OCI-LY3 (cell line): ENCODE data around the gene UBE2L6.

Experiments
- H2AFZ ChIP-seq: fragments of 200-600, 300-600 bp; shearing (Covaris generic); 2 replicates; pipeline ENCODE4 v1.6.0; 2014; ENCODE audit warnings: antibody characterized with exemption, low read depth, low read length
- H3K27ac ChIP-seq: fragments of 200-600, 300-600 bp; sonication (generic); 2 replicates; pipeline ENCODE4 v1.5.1; 2014; ENCODE audit warnings: mild to moderate bottlenecking, low read length, moderate library complexity, mixed read lengths
- H3K27me3 ChIP-seq: fragments of 200-600, 300-600 bp; sonication (generic); 2 replicates; pipeline ENCODE4 v1.6.1; 2014; ENCODE audit warnings: low read depth, low read length, mixed read lengths
- H3K36me3 ChIP-seq: fragments of 200-600, 300-600 bp; sonication (generic); replicated peaks from 2 replicates; pipeline ENCODE3; 2014; ENCODE audit warnings: low read depth, low read length, mixed read lengths
- H3K4me1 ChIP-seq: fragments of 300-600, 200-600 bp; sonication (generic); 2 replicates; pipeline ENCODE4 v1.6.1; 2014; ENCODE audit warnings: low read length, mixed read lengths
- H3K4me2 ChIP-seq: fragments of 200-600, 300-600 bp; sonication (generic); 2 replicates; pipeline ENCODE4 v1.6.1; 2014; ENCODE audit warnings: low read length, mixed read lengths
- H3K4me3 ChIP-seq: fragments of 300-600, 200-600 bp; sonication (generic); 2 replicates; pipeline ENCODE4 v1.5.1; 2014; ENCODE audit warnings: antibody characterized with exemption, mild to moderate bottlenecking, low read length, moderate library complexity
- H3K79me2 ChIP-seq: fragments of 300-600, 200-600 bp; shearing (Covaris generic); 2 replicates; pipeline ENCODE4 v1.6.1; 2014; ENCODE audit warnings: mild to moderate bottlenecking, low read length, mixed read lengths
- H3K9ac ChIP-seq: fragments of 300-600, 200-600 bp; shearing (Covaris generic); 2 replicates; pipeline ENCODE4 v1.6.0; 2014; ENCODE audit warnings: mild to moderate bottlenecking, low read length, moderate library complexity
- H3K9me3 ChIP-seq: fragments of 200-600, 300-600 bp; shearing (Covaris generic); 2 replicates; pipeline ENCODE4 v1.6.1; 2014; ENCODE audit warnings: low read length, mixed read lengths; ENCODE audit not compliant: insufficient read depth
- H4K20me1 ChIP-seq: fragments of 200-600, 300-600 bp; sonication (generic); 2 replicates; pipeline ENCODE4 v1.6.1; 2016; ENCODE audit warnings: low read length, mixed read lengths; ENCODE audit not compliant: insufficient read depth
- EZH2phosphoT487 ChIP-seq: fragments of 200-600 bp; shearing (Covaris generic); IDR thresholded peaks from 2 replicates; pipeline ENCODE4 v1.6.1; 2018; ENCODE audit warnings: antibody characterized with exemption, mixed run types, low read depth
- TF ChIP-seq, protein P1 (sequence below): fragments of 200-600, 300-600 bp; sonication (generic); IDR thresholded peaks from 2 replicates; pipeline ENCODE4 v1.5.1; 2014; ENCODE audit warnings: antibody characterized with exemption, low read length, low read depth

The UBE2L6 gene

DNA sequence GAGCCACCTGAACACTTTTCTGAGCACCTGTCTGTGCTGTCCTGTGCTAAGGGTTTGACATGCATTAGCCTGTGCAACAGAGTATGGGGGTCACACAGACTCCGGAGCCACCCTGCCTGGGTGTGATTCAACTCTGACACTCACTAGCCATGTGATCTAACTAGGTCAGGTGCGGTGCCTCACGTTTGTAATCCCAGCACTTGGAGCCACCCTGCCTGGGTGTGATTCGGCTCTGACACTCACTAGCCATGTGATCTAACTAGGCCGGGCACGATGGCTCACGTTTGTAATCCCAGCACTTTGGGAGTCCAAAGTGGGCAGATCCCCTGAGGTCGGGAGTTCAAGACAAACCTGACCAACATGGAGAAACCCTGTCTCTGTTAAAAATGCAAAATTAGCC lies 11.4 kb downstream of the UBE2L6 start:
- no peak for TF ChIP-seq EZH2phosphoT487
- TF ChIP-seq, protein P1, sequence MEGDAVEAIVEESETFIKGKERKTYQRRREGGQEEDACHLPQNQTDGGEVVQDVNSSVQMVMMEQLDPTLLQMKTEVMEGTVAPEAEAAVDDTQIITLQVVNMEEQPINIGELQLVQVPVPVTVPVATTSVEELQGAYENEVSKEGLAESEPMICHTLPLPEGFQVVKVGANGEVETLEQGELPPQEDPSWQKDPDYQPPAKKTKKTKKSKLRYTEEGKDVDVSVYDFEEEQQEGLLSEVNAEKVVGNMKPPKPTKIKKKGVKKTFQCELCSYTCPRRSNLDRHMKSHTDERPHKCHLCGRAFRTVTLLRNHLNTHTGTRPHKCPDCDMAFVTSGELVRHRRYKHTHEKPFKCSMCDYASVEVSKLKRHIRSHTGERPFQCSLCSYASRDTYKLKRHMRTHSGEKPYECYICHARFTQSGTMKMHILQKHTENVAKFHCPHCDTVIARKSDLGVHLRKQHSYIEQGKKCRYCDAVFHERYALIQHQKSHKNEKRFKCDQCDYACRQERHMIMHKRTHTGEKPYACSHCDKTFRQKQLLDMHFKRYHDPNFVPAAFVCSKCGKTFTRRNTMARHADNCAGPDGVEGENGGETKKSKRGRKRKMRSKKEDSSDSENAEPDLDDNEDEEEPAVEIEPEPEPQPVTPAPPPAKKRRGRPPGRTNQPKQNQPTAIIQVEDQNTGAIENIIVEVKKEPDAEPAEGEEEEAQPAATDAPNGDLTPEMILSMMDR, result no peak
- no peak overlapping the region for H3K4me3 ChIP-seq

DNA sequence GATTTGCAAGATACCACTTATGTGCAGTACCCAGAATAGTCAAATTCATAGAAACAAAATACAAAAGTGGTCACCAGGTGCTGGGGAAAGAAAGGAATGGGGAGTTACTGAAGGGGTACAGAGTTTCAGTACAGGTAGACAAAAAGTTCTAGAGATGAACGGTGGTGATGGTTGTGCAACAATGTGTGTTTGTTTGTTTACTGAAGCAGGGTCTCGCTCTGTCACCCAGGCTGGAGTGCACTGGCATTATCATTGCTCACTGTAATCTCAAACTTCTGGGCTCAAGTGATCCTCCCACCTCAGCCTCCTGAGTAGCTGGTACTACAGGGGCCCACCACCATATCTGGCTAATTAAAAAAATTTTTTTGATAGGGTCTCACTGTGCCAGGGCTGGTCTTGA lies 12.1 kb downstream of the UBE2L6 start:
- TF ChIP-seq EZH2phosphoT487, result no peak
- TF ChIP-seq, protein P1, result no peak
- no peak overlapping the region for H2AFZ ChIP-seq
- H3K27me3 ChIP-seq, result no peaks in the 10 kb centered on the region
- no peak overlapping the region for H3K27ac ChIP-seq
- H3K9me3 ChIP-seq, result peaks cover 4% of the 10 kb centered on the region; the same call in 1 of the 2 replicates
- H3K4me3 ChIP-seq, result no peak overlapping the region
- peaks cover 15% of the 10 kb centered on the region for H3K4me1 ChIP-seq
- no peaks in the 10 kb centered on the region; the same call in 1 of the 2 replicates for H3K79me2 ChIP-seq
- no peaks in the 10 kb centered on the region for H4K20me1 ChIP-seq
- no peak overlapping the region for H3K9ac ChIP-seq
- no peak overlapping the region for H3K4me2 ChIP-seq
- peaks cover 85% of the 10 kb centered on the region for H3K36me3 ChIP-seq

More for the DNA sequence above, 11.4 kb downstream of the UBE2L6 start:
- no peak overlapping the region for H2AFZ ChIP-seq
- H3K27ac ChIP-seq, result no peak overlapping the region
- peaks cover 4% of the 10 kb centered on the region; the same call in 1 of the 2 replicates for H3K9me3 ChIP-seq
- H3K4me2 ChIP-seq, result no peak overlapping the region
- peaks cover 4% of the 10 kb centered on the region for H3K79me2 ChIP-seq
- H3K4me1 ChIP-seq, result peaks cover 15% of the 10 kb centered on the region
- H3K36me3 ChIP-seq, result peaks cover 80% of the 10 kb centered on the region
- no peaks in the 10 kb centered on the region for H3K27me3 ChIP-seq
- H3K9ac ChIP-seq, result no peak overlapping the region
- no peaks in the 10 kb centered on the region for H4K20me1 ChIP-seq

GRCh38 chr11:57552479-57552878 lies 15.0 kb downstream of the UBE2L6 start:
- Histone ChIP-seq H4K20me1 (no peaks in the 10 kb centered on the region), H2AFZ (no peak overlapping the region), H3K27me3 (no peaks in the 10 kb centered on the region), H3K4me2 (no peak overlapping the region), H3K36me3 (peaks cover 71% of the 10 kb centered on the region), H3K79me2 (no peaks in the 10 kb centered on the region; the same call in 1 of the 2 replicates), H3K9ac (no peak overlapping the region), H3K4me1 (peaks cover 22% of the 10 kb centered on the region), H3K4me3 (no peak overlapping the region), H3K9me3 (peaks cover under 1% of the 10 kb centered on the region; the same call in 1 of the 2 replicates), H3K27ac (no peak overlapping the region)
- TF ChIP-seq EZH2phosphoT487, result no peak
- TF ChIP-seq, protein P1, result no peak

- no peak for TF ChIP-seq EZH2phosphoT487
- TF ChIP-seq, protein P1, result no peak
- Histone ChIP-seq H3K27ac (no peak overlapping the region), H3K36me3 (peaks cover 73% of the 10 kb centered on the region), H3K4me1 (peaks cover 22% of the 10 kb centered on the region), H2AFZ (no peak overlapping the region), H3K4me2 (no peak overlapping the region), H4K20me1 (no peaks in the 10 kb centered on the region), H3K79me2 (no peaks in the 10 kb centered on the region), H3K9me3 (no peaks in the 10 kb centered on the region), H3K4me3 (no peak overlapping the region), H3K9ac (no peak overlapping the region), H3K27me3 (no peaks in the 10 kb centered on the region)
Measured at GRCh38 chr11:57551941-57552340, 15.5 kb downstream of the UBE2L6 start.
